WTC11 (cell line): ENCODE data around the gene MAGOHB. TPM values are rescaled to one million over a fixed set of nuclear protein-coding genes. Genes with fewer than 3 reads are reported as not detected.
A peak's percentile ranks its signal among the peaks of the same experiment; 100 is the strongest.

Experiments used
- ATAC-seq: fragments of 200-7000 bp; cut with Tn5 transposase; 2 replicates; pipeline ENCODE4 v1.10.0; 2021; ENCODE audit warnings: mild to moderate bottlenecking, moderate library complexity
- CTCF ChIA-PET: fragments of 300-600 bp; sonication (Branson Sonifier 250); formaldehyde crosslinking; loops from one replicate; lab custom pipeline; 2021; ENCODE audit warnings: antibody characterized with exemption; lab: Charles Lee
- POLR2A ChIA-PET: fragments of 350-600 bp; sonication (Branson Sonifier 250); formaldehyde crosslinking; loops from one replicate; lab custom pipeline; 2021; ENCODE audit warnings: antibody characterized with exemption; lab: Charles Lee
- DNase-seq: peaks from one replicate; pipeline ENCODE4 v3.0.0; 2021; ENCODE audit warnings: low spot score
- H3K27ac Mint-ChIP-seq: 2 replicates; pipeline ENCODE4 v1.8.0; 2021; ENCODE audit warnings: mixed read lengths
- H3K27me3 Mint-ChIP-seq: 2 replicates; pipeline ENCODE4 v1.8.0; 2021; ENCODE audit warnings: low read depth, mild to moderate bottlenecking, moderate library complexity, mixed read lengths
- H3K36me3 Mint-ChIP-seq: 2 replicates; pipeline ENCODE4 v1.8.0; 2021; ENCODE audit warnings: mixed read lengths
- H3K4me1 Mint-ChIP-seq: 2 replicates; pipeline ENCODE4 v1.8.0; 2022; ENCODE audit warnings: mixed read lengths
- H3K4me3 Mint-ChIP-seq: 2 replicates; pipeline ENCODE4 v1.8.0; 2021; ENCODE audit warnings: mild to moderate bottlenecking, moderate library complexity, mixed read lengths
- H3K9me3 Mint-ChIP-seq: 2 replicates; pipeline ENCODE4 v1.8.0; 2021; ENCODE audit warnings: mixed read lengths
- ARID4B ChIP-seq: sonication (generic); formaldehyde crosslinking; IDR thresholded peaks from 2 replicates; pipeline ENCODE4 v1.8.0; 2023; ENCODE audit warnings: missing genetic modification reagents, mild to moderate bottlenecking, borderline replicate concordance
- ATF3 ChIP-seq: sonication (generic); formaldehyde crosslinking; conservative IDR thresholded peaks from 2 replicates; pipeline ENCODE4 v1.8.1; 2022; ENCODE audit warnings: mild to moderate bottlenecking, missing genetic modification reagents
- CREB1 ChIP-seq: sonication (generic); formaldehyde crosslinking; IDR thresholded peaks from 2 replicates; pipeline ENCODE4 v1.8.0; 2023; ENCODE audit warnings: mild to moderate bottlenecking, missing genetic modification reagents
- CTCF ChIP-seq: fragments of 200-600 bp; IDR thresholded peaks from 2 replicates; pipeline ENCODE4 v1.8.0; 2022; ENCODE audit warnings: antibody characterized with exemption
- ELF4 ChIP-seq: sonication (generic); formaldehyde crosslinking; IDR thresholded peaks from 2 replicates; pipeline ENCODE4 v1.8.1; 2022; ENCODE audit warnings: low read depth, mild to moderate bottlenecking, moderate library complexity, missing genetic modification reagents
- ETV6 ChIP-seq: sonication (generic); formaldehyde crosslinking; IDR thresholded peaks from 2 replicates; pipeline ENCODE4 v1.8.1; 2022; ENCODE audit warnings: mild to moderate bottlenecking, missing genetic modification reagents
- HMGA2 ChIP-seq: fragments of 250-450 bp; sonication (Bioruptor Pico); IDR thresholded peaks from 2 replicates; pipeline ENCODE4 v1.4.0; 2021; ENCODE audit warnings: mild to moderate bottlenecking, moderate library complexity
- MYBL2 ChIP-seq: sonication (generic); formaldehyde crosslinking; IDR thresholded peaks from 2 replicates; pipeline ENCODE4 v1.8.1; 2023; ENCODE audit warnings: mild to moderate bottlenecking, moderate library complexity, missing genetic modification reagents
- NFYB ChIP-seq: sonication (generic); formaldehyde crosslinking; conservative IDR thresholded peaks from 2 replicates; pipeline ENCODE4 v1.8.0; 2022; ENCODE audit warnings: low read depth, missing genetic modification reagents
- OVOL2 ChIP-seq: fragments of 250-450 bp; sonication (Bioruptor Pico); IDR thresholded peaks from 2 replicates; pipeline ENCODE4 v1.9.0; 2021; ENCODE audit warnings: mild to moderate bottlenecking, borderline replicate concordance
- TCF7 ChIP-seq: sonication (generic); formaldehyde crosslinking; IDR thresholded peaks from 2 replicates; pipeline ENCODE4 v1.8.0; 2022; ENCODE audit warnings: mild to moderate bottlenecking, low read depth, missing genetic modification reagents, moderate library complexity
- TEAD4 ChIP-seq: sonication (generic); formaldehyde crosslinking; IDR thresholded peaks from 2 replicates; pipeline ENCODE4 v1.8.0; 2022; ENCODE audit warnings: mild to moderate bottlenecking, missing genetic modification reagents
- ZBTB21 ChIP-seq: sonication (generic); formaldehyde crosslinking; IDR thresholded peaks from 2 replicates; pipeline ENCODE4 v1.8.1; 2023; ENCODE audit warnings: mild to moderate bottlenecking, missing genetic modification reagents, borderline replicate concordance
- ZNF219 ChIP-seq: sonication (generic); formaldehyde crosslinking; IDR thresholded peaks from 2 replicates; pipeline ENCODE4 v1.8.0; 2023; ENCODE audit warnings: missing genetic modification reagents, mild to moderate bottlenecking, borderline replicate concordance
- ZNF281 ChIP-seq: sonication (generic); formaldehyde crosslinking; IDR thresholded peaks from 2 replicates; pipeline ENCODE4 v1.8.0; 2023; ENCODE audit warnings: mild to moderate bottlenecking, missing genetic modification reagents
- ZNF396 ChIP-seq: fragments of 250-450 bp; sonication (Bioruptor Pico); IDR thresholded peaks from 2 replicates; pipeline ENCODE4 v1.8.0; 2021; ENCODE audit warnings: mild to moderate bottlenecking, moderate library complexity, borderline replicate concordance
- ZNF416 ChIP-seq: fragments of 250-450 bp; sonication (Bioruptor Pico); IDR thresholded peaks from 2 replicates; pipeline ENCODE4 v1.9.0; 2021; ENCODE audit warnings: mild to moderate bottlenecking, inconsistent platforms
- ZNF425 ChIP-seq: fragments of 250-450 bp; sonication (Bioruptor Pico); conservative IDR thresholded peaks from 2 replicates; pipeline ENCODE4 v1.9.0; 2021; ENCODE audit warnings: mild to moderate bottlenecking
- total RNA-seq: library from RNA; stranded (reverse); gene quantifications from 3 replicates; pipeline ENCODE4 v1.2.3, GENCODE V29; 2021
- TF ChIP-seq, protein P1 (sequence below): fragments of 250-450 bp; sonication (Bioruptor Pico); IDR thresholded peaks from 2 replicates; pipeline ENCODE4 v1.9.0; 2021; ENCODE audit warnings: mild to moderate bottlenecking, borderline replicate concordance

The MAGOHB gene
- total RNA-seq, 1 experiment from 2014 or later: 36.1 TPM

GRCh38 chr12:10557329-10557728 is 56.1 kb downstream of the MAGOHB start (continued):
- TF ChIP-seq OVOL2 (CRISPR knock-in tag) (no peak), ETV6 (CRISPR knock-in tag) (no peak), ZNF396 (CRISPR knock-in tag) (no peak)

DNA sequence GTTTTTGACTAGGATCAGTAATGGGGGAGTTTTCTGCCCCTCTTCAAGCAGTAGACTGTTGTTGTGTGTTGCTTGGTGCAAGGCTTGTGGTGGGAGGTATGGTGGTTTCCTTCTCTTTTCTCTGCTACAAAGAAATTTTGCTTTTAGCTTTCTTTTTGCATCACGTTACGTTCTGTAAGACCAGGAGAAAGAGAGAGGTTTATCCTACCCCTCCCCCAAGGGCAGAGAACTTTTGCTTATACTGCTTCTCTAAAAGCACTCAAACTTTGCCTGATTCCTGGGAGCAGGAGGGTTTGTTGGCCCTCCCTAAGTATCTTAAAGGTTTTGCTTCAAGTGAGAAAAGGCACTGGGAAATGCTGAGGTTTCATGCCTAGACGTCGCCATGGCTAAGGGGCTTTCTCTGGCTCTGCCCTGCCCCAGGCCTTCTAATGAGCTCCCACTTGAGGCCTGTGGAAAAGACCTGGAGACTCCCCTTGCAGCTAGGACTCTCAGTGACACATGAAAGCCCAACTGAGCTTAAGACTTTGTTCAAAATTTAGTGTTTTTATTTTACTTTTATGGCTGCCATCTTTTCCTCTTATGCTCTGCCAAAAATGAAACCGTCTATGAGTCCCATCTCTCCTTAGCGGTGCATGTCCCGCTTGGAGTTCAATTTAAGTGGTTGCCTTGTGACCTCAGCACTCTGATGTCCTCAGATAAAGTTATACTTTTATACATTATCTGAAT is 58.5 kb downstream of the MAGOHB start:
- H3K9me3 Mint-ChIP-seq: peaks cover 17% of the 10 kb centered on the region
- peaks cover 20% of the 10 kb centered on the region for H3K4me1 Mint-ChIP-seq
- ChIA-PET CTCF (no interaction called here), POLR2A (no interaction called here)
- no peak for DNase-seq
- H3K4me3 Mint-ChIP-seq: no peak overlapping the region
- H3K27ac Mint-ChIP-seq: peak overlapping the region; percentile 67; the same call in 1 of the 2 replicates
- H3K36me3 Mint-ChIP-seq: peaks cover 3% of the 10 kb centered on the region; the same call in 1 of the 2 replicates
- no peaks in the 10 kb centered on the region for H3K27me3 Mint-ChIP-seq
- no peak for ATAC-seq
- TF ChIP-seq TEAD4 (CRISPR knock-in tag): no peak
- TF ChIP-seq ZNF219 (CRISPR knock-in tag): no peak
- TF ChIP-seq ZNF425 (CRISPR knock-in tag): no peak
- TF ChIP-seq ATF3 (CRISPR knock-in tag): no peak
- no peak for TF ChIP-seq CTCF
- TF ChIP-seq ARID4B (CRISPR knock-in tag): no peak
- TF ChIP-seq CREB1 (CRISPR knock-in tag): no peak
- no peak for TF ChIP-seq NFYB (CRISPR knock-in tag)
- no peak for TF ChIP-seq ZNF416 (CRISPR knock-in tag)
- TF ChIP-seq ZNF281 (CRISPR knock-in tag): no peak
- TF ChIP-seq HMGA2: no peak
- TF ChIP-seq, protein P1, sequence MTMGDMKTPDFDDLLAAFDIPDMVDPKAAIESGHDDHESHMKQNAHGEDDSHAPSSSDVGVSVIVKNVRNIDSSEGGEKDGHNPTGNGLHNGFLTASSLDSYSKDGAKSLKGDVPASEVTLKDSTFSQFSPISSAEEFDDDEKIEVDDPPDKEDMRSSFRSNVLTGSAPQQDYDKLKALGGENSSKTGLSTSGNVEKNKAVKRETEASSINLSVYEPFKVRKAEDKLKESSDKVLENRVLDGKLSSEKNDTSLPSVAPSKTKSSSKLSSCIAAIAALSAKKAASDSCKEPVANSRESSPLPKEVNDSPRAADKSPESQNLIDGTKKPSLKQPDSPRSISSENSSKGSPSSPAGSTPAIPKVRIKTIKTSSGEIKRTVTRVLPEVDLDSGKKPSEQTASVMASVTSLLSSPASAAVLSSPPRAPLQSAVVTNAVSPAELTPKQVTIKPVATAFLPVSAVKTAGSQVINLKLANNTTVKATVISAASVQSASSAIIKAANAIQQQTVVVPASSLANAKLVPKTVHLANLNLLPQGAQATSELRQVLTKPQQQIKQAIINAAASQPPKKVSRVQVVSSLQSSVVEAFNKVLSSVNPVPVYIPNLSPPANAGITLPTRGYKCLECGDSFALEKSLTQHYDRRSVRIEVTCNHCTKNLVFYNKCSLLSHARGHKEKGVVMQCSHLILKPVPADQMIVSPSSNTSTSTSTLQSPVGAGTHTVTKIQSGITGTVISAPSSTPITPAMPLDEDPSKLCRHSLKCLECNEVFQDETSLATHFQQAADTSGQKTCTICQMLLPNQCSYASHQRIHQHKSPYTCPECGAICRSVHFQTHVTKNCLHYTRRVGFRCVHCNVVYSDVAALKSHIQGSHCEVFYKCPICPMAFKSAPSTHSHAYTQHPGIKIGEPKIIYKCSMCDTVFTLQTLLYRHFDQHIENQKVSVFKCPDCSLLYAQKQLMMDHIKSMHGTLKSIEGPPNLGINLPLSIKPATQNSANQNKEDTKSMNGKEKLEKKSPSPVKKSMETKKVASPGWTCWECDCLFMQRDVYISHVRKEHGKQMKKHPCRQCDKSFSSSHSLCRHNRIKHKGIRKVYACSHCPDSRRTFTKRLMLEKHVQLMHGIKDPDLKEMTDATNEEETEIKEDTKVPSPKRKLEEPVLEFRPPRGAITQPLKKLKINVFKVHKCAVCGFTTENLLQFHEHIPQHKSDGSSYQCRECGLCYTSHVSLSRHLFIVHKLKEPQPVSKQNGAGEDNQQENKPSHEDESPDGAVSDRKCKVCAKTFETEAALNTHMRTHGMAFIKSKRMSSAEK: no peak
- no peak for TF ChIP-seq MYBL2 (CRISPR knock-in tag)
- no peak for TF ChIP-seq TCF7 (CRISPR knock-in tag)
- TF ChIP-seq ZBTB21 (CRISPR knock-in tag): no peak
- no peak for TF ChIP-seq ELF4 (CRISPR knock-in tag)
